HT1080 (cell line): ENCODE results near the gene SLC2A6. TPM values are rescaled to one million over a fixed set of nuclear protein-coding genes. Genes with fewer than 3 reads are reported as not detected.
A peak's percentile ranks its signal among the peaks of the same experiment; 100 is the strongest.

ENCODE experiments used
- DNase-seq: peaks from one replicate; pipeline ENCODE4 v3.0.0-alpha.2; 2015; ENCODE audit warnings: low read depth
- polyA plus RNA-seq, 2 experiments: library from polyadenylated mRNA; depleted of rRNA; stranded (reverse); fragments of >200 nt; gene quantifications; 2 replicates each; pipeline ENCODE4 v1.2.3, GENCODE V29; 2015
- total RNA-seq: library from RNA; depleted of rRNA; stranded (reverse); fragments of >200 nt; shearing (Covaris generic); gene quantifications from 2 replicates; pipeline ENCODE4 v1.2.3, GENCODE V29; 2014; rRNA removed

The SLC2A6 gene
- total RNA-seq: 2.3 and 2.4 TPM in 2 replicates
- polyA plus RNA-seq (2015; cell fraction: cytosol; rRNA removed): 2.7 and 3.0 TPM in 2 replicates
- 3.9 and 5.1 TPM in 2 replicates for polyA plus RNA-seq (2015; cell fraction: nucleus; rRNA removed)

GRCh38 chr9:133478851-133479711 is at the start of gene SLC2A6:
Gene SLC2A6 (minus strand): TSS chr9:133479099. CDS start chr9:133479059, 40 bp downstream.
- peak; percentile 47 for DNase-seq

- no peak for DNase-seq
Observed at GRCh38 chr9:133528001-133528875, 49.3 kb upstream of the SLC2A6 start.

DNA sequence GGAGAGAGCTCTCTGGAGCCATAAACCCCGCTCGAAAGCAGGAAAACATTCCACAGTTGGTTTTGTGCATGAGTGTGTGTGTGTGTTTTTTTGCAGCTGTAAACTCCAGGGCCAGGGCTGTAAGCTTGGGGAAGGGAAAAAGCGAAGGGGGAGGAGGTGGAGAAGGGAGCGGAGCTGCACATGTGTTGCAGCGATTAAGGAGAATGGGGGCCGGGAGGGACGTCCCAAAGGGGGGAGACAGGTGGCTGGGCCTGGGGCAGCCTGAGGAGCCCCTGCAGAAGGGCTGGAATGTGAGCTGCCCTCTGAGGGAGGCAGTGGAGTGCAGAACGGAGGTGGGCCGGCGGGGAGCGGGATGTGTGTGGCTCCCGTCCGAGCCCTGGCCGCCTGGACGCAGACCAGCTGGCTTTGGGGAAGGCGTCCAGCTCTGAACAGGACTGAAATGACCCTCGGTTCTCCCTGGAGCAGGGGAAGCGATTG is 48.6 kb upstream of the SLC2A6 start:
- DNase-seq: no peak

DNA sequence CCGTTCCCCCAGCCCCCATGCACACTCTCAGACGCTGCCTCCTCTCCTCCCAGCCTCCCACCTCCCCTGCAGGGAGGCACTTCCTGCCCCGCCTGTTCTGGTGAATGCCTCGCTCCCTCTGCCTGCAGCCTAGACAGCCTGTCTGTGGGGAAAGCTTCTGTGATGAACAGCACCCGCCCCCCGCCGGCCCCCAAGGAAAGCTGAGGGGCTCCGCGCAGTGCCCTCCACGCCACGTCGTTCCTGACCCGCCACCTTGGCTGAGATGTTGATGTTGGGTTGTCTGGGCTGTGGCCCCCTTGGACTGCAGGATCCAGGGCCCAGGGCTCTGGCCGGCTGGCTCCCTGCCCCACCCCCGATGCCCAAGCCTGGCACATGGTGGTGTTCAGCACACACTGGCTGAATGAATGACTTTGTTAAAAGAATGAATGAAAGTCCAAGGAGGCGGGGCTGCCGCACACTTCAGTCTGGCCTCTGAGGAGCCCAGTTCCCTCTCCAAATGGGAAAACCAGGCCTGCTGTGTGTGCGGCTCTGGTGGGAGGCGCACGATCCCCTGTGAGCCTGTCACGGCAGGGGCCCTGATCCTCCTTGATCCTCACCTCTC is 47.9 kb upstream of the SLC2A6 start:
- no peak for DNase-seq

- no peak for DNase-seq
Observed at GRCh38 chr9:133525677-133526076, 46.8 kb upstream of the SLC2A6 start.

- no peak for DNase-seq
Observed at GRCh38 chr9:133524679-133525228, 45.9 kb upstream of the SLC2A6 start, which contains the start of gene MYMK. Gene MYMK (minus strand): TSS chr9:133524959. CDS start chr9:133524844, 115 bp downstream.

GRCh38 chr9:133524146-133524545 is 45.2 kb upstream of the SLC2A6 start:
- DNase-seq: no peak

- DNase-seq: no peak
Observed at GRCh38 chr9:133523106-133523505, 44.2 kb upstream of the SLC2A6 start.

DNA sequence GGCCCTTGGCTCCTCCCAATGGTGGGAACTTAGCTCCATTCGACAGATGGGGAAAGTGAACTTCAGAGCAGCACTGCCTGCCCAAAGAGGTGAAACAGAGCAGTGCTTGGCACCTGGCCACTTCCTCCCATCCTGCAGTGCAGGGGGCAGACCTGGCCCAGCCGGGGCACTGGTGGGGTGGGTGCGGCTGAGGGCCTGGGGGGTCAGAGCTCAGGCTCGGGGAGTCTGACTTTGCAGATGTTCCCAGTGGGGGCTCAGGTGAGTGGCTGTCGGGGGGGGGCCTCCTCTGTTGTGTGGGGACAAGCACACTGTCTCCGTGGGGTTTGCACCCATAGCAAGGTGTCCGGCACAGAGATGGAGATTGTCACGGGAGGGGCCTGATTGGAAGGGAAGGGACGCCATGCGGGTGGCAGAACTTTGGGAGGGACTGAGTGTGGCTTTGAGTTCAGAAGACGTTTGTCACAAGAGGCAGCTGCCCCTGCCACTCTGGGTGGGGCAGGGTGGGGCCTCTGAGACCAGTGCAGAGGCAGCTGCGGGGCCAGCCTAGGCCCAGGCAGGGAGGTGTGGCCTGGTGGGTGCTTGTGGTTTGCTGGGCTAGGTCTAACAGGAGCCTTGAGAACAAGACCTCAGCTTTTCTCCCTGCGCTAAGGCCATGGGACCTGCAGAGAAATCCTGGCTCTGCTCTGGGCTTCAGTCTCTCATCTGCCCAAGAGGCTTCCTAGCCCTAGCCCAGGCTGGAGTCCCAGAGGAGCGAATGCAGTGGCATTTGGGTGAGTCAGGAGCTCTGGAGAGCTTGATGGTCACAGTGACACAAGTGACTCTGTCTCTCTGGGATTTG is 43.4 kb upstream of the SLC2A6 start:
- DNase-seq: no peak

- no peak for DNase-seq
Observed at GRCh38 chr9:133521122-133522072, 42.5 kb upstream of the SLC2A6 start.

GRCh38 chr9:133520121-133520835 is 41.4 kb upstream of the SLC2A6 start:
- DNase-seq: no peak

- peak; percentile 6 for DNase-seq
Observed at GRCh38 chr9:133519693-133520092, 40.8 kb upstream of the SLC2A6 start.

DNA sequence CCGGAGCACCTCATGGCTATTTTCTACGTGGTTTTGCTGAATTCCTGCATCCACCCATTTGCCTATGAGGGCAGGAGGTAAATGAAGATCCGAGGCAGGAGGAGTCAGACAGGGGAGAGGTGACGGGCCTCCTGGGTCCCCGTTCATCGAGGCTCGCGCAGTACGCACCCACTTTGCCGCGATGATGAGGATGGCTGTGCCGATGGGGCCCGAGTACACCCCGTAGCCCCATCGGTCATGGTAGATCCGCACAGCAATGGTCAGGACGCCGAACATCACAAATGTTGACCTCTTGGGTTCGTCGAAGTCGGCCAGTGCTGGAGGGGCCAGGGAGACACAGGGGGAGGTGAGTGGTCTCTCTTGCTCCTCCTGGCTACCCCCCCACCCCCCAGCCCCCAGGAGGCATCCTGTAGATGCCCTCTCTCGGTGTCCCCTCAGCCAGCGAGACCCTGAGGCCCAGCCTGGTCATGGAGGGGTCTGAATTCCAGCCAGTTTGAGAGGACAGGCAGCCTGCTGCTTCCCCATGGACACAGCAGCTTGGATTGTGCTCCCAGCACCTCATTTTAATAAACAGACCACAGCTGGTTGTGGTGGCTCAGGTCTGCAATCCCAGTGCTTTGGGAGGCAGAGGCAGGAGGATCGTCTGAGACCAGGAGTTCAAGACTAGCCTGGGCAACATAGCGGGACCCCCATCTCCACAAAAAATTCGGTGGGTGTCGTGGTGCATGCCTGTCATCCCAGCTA is 40.0 kb upstream of the SLC2A6 start:
- no peak for DNase-seq

DNA sequence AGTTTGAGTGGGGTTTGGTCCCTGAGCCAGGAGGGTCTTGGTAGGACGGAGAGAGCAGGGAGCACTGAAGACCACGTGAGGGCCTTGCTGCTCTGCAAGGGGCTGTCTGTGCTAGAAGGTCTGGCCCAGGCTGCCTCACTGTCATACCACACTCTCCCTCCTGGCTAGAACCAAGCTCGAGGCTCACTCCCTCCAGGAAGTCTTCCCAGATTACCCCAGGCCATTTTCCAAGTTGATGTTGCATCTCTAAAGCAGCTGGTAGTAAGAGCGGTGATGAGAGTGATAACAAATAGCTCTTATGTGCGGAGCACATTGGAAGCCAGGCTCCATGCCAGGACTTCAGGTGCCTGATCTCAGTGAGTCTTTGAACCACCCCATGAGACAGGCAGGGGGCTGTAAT is 39.3 kb upstream of the SLC2A6 start:
- no peak for DNase-seq

- no peak for DNase-seq
Observed at GRCh38 chr9:133517711-133518110, 38.8 kb upstream of the SLC2A6 start.

DNA sequence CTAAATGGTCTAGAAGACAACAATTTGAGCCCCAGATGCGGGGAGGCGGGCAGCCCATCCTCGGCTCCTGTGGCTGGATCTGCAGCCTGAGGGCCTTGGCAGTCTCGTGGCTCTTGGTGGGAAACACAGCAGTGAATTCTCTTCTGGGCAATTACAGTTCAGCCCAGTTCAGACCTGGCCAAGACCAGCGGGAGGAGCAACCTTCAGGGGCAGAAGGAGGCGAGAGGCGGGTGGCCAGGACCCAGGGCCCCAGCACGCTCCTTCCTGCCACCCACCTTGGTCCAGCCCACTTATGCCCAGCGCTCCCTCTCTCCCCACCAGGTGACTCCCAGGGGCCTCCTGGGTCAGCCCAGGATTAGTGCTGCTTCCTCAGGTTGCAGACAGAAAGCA is 38.1 kb upstream of the SLC2A6 start:
- no peak for DNase-seq

DNA sequence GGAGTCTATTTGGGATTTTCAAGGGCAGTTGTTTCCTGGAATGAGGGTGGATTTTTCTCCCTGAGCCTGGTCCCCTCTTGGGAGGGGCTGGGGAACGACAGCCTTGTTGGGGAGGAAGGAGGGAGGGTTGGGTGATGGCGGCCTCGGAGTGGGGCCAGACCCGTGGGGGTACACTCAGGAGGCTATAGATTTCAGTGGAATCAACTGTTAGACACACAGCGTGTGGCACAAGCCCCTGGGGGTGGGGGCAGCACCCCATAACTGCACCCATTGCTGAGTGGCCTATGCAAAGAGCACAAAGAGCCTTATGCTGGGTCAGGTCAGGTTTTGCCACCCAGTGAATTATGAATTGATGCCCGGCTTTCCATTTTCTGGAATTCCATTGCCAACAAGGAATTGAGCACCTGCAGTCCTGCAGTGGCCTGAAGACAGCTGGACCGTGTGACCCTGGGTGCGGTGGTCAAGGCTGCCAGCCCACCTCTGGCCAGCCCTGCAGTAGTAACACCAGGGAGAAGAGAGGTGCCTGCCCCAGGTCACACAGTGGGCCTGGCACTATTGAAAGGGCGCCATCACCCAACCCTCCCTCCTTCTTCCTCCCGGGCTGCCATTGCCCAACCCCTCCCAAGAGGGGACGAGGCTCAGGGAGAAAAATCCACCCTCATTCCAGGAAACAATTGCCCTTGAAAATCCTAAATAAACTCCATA is 37.5 kb upstream of the SLC2A6 start:
- no peak for DNase-seq
